Activated T-cell treated with anti-CD3 and anti-CD28 coated beads, Interleukin-2, amount 50 U/mL, for 4 hours (primary cell): ENCODE data around the gene ZNF100. TPM values are rescaled to one million over a fixed set of nuclear protein-coding genes. Genes with fewer than 3 reads are reported as not detected.
"Not testable (repeated sequence)": the region's sequence is repeated elsewhere in the genome, so short reads cannot be mapped to it uniquely, and the experiment has no call there.

ENCODE experiments used
- ATAC-seq, 2 donors: fragments of 200-7000 bp; cut with Tn5 transposase; one replicate each; pipeline ENCODE4 v1.10.0; 2021
- DNase-seq: peaks from one replicate; pipeline ENCODE4 v3.0.0-alpha.2; 2020
- H3K27me3 Mint-ChIP-seq: one replicate; pipeline ENCODE4 v1.8.0; 2021; ENCODE audit warnings: low read depth, mixed read lengths
- H3K36me3 Mint-ChIP-seq: one replicate; pipeline ENCODE4 v1.8.0; 2022; ENCODE audit warnings: mixed read lengths; ENCODE audit not compliant: insufficient read depth
- H3K4me1 Mint-ChIP-seq: one replicate; pipeline ENCODE4 v1.8.0; 2021; ENCODE audit warnings: low read depth, mixed read lengths
- H3K4me3 Mint-ChIP-seq: one replicate; pipeline ENCODE4 v1.8.0; 2021; ENCODE audit warnings: mild to moderate bottlenecking, moderate library complexity, mixed read lengths
- H3K9me3 Mint-ChIP-seq: one replicate; pipeline ENCODE4 v1.8.0; 2021; ENCODE audit warnings: mixed read lengths
- total RNA-seq, 3 donors: library from RNA; stranded (reverse); gene quantifications; one replicate each; pipeline ENCODE4 v1.2.1, GENCODE V29; 2021

ZNF100 gene
- total RNA-seq, 3 donors from 2014 or later: 13.1 to 16.5 (median 16.5) TPM

DNA sequence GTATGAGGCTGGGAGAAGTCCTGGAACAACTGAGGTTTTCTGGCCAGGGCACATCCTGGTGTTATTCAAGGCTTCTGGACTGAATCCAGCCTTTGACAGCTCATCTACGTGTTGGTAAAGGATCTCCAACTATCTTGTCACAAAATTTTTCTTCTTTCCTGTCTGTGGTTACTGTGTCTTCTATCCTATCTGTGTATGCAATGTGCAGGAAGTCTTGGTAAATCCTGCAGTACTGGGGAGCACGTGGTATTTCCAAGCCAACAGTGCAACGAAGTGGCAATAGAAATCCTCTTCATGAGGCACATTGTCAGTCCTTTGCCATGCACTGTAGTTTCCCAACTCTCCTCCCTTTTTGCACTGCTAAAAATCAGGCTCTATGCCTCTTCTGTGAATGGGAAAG lies 86.7 kb downstream of the ZNF100 start:
- Mint-ChIP-seq H3K4me1 (no peaks in the 10 kb centered on the region), H3K27me3 (peaks cover 7% of the 10 kb centered on the region), H3K36me3 (no peaks in the 10 kb centered on the region), H3K4me3 (no peak overlapping the region), H3K9me3 (peaks cover 3% of the 10 kb centered on the region)
- ATAC-seq (no peak), DNase-seq (no peak)

DNA sequence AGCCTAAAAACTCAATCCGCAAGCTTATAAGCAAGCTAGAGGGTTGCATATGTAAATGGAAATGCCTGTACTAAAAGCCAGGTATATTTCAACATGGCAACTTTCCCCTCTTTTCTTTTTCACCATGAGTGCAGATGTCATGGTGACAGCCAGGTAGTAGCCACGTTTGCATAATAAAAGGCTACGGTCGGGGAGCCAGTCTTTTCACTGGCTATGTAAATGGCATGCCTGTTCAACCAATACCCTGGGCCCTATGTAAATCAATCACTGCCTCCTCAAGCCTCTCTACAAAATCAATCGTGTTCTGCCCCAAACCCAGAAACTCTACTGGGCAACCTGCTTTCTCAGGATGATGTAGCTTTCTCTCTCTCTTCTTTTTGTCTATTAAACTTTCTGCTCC lies 87.4 kb downstream of the ZNF100 start:
- Mint-ChIP-seq H3K4me1 (no peaks in the 10 kb centered on the region), H3K36me3 (no peaks in the 10 kb centered on the region), H3K4me3 (no peak overlapping the region), H3K27me3 (peaks cover 7% of the 10 kb centered on the region), H3K9me3 (peaks cover 3% of the 10 kb centered on the region)
- ATAC-seq: no peak
- no peak for DNase-seq

DNA sequence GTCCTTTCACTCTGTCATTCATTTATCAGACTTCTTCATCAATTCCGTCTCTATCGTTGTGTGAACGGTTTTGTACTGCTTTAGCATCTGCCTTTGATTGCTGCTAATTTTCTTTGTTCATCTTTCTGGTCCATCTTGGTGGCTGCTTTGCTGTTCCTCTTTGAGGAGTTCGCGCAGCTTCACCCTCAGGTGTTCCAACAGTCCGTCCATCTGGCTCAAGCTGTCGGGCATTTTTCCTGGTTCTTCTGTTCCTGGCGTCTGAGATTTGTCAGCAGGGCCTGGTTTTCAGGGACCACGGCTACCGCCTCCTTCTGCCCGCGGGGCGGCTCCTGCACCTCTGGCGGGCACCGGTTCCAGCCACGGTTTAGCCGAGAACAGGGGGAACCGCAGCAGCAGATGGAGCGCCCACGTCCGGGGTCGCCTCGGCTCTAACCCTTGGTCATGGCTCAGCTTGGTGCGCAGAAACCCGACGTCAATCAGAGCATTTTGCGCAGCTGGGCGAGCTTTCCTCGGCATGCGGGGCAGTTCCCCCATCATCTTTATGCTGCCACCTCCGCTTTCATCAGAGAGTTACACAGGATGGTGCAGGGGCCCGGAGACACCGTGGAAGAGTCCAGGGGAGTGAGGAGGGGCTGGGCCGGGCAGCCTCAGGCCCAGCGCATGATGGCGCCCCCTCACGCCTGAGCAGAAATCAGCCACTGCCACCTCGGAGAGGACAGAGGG lies 89.5 kb downstream of the ZNF100 start:
- peaks cover 7% of the 10 kb centered on the region for H3K27me3 Mint-ChIP-seq
- DNase-seq (no peak), ATAC-seq (peak in 1 of 2 donors; percentile 43)
- H3K36me3 Mint-ChIP-seq: no peaks in the 10 kb centered on the region
- no peaks in the 10 kb centered on the region for H3K4me1 Mint-ChIP-seq
- no peaks in the 10 kb centered on the region for H3K9me3 Mint-ChIP-seq
- H3K4me3 Mint-ChIP-seq: peak overlapping the region; percentile 8

DNA sequence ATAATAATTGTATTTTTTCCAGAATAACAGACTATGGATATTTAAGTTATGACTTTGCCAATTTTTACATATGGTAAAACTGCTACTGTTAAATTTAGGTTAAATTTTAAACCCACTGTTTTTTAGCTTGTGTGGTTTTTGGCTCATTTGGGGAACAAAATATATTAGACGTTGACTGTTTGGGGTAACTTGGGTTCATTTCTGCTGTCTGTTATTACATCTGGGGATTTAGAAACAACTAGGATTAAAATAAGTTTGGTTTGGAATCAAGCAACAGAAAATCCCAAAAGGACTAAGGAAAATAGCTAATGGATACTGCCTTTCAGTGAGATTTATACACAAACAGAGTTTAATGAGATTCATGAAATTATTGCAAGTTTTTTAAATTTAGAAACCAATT lies 92.9 kb downstream of the ZNF100 start:
- Mint-ChIP-seq H3K4me3 (no peak overlapping the region), H3K36me3 (no peaks in the 10 kb centered on the region), H3K9me3 (no peaks in the 10 kb centered on the region), H3K4me1 (no peaks in the 10 kb centered on the region), H3K27me3 (peaks cover 4% of the 10 kb centered on the region)
- ATAC-seq (no peak), DNase-seq (no peak)

DNA sequence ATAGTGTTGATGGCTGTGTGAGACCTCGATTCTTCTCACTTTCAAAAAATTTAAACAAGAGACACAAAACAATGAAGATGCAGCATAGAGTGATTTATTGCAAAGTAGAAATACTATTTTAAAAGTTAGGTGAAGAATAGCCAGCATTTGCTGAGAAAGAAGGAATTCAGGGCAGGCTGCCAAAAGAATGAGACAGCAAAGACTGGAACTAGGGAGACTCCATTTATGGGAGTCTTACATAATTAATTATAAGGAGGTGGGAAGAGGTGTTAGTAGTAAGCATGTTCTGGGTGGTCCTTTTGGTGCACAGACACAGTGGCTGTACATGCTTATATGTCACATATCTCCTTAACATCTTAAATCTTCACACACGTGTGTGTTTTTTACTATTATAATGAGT lies 93.9 kb downstream of the ZNF100 start:
- not testable (repeated sequence) for H3K27me3 Mint-ChIP-seq, ATAC-seq, H3K9me3 Mint-ChIP-seq

More for the DNA sequence above, 93.9 kb downstream of the ZNF100 start:
- H3K36me3 Mint-ChIP-seq, DNase-seq, H3K4me3 Mint-ChIP-seq, H3K4me1 Mint-ChIP-seq: not testable (repeated sequence)

Other genes with a start within 250 kb of the ZNF100 start
- gene ZNF43, start 68.6 kb upstream of the ZNF100 start, total RNA-seq: 10 to 100 TPM; 20.3 to 22.8 (median 20.9) TPM
- 1 to 10 TPM; 1.5 to 2.8 (median 2.0) TPM for gene ZNF208, start 243.4 kb upstream of the ZNF100 start, total RNA-seq